AG04450 (cell line): ENCODE results near the gene ADAMTS4. TPM values are rescaled to one million over a fixed set of nuclear protein-coding genes. Genes with fewer than 3 reads are reported as not detected.

Experiments used
- CTCF ChIA-PET: fragments of 300-600, 350-600 bp; formaldehyde crosslinking; extraction: SDS; loops from one replicate; lab custom pipeline; 2022; ENCODE audit warnings: antibody characterized with exemption, inconsistent platforms; lab: Charles Lee
- POLR2A ChIA-PET: fragments of 350-600 bp; formaldehyde crosslinking; extraction: SDS; loops from one replicate; lab custom pipeline; 2021; ENCODE audit warnings: antibody characterized with exemption, inconsistent platforms; lab: Yijun Ruan, JAX
- DNase-seq: peaks from one replicate; pipeline ENCODE4 v3.0.0-alpha.2; 2011; ENCODE audit warnings: low read depth, low spot score
- H3K27ac ChIP-seq: one replicate; pipeline ENCODE4 v1.5.1; 2012; ENCODE audit warnings: low read depth, low read length, control low read depth
- H3K27me3 ChIP-seq: one replicate; pipeline ENCODE4 v1.6.0; 2012; ENCODE audit warnings: low read length; ENCODE audit not compliant: control insufficient read depth, insufficient read depth
- H3K4me3 ChIP-seq: 2 replicates; pipeline ENCODE4 v1.5.1; 2011; ENCODE audit warnings: mild to moderate bottlenecking, low read depth, low read length, control low read depth
- H3K9me3 ChIP-seq: 2 replicates; pipeline ENCODE4 v1.5.1; 2012; ENCODE audit warnings: low read length; ENCODE audit not compliant: control insufficient read depth, insufficient read depth
- polyA plus RNA-seq: library from polyadenylated mRNA; depleted of rRNA; stranded (reverse); fragments of >200 nt; gene quantifications from 2 replicates; pipeline ENCODE4 v1.2.3, GENCODE V29; 2011
- TF ChIP-seq, protein P1 (sequence below): IDR thresholded peaks from 2 replicates; pipeline ENCODE4 v1.5.1; 2011; ENCODE audit warnings: low read depth, low read length, control low read depth, inconsistent platforms

Gene ADAMTS4
- polyA plus RNA-seq, 1 experiment: 0.52 TPM

DNA sequence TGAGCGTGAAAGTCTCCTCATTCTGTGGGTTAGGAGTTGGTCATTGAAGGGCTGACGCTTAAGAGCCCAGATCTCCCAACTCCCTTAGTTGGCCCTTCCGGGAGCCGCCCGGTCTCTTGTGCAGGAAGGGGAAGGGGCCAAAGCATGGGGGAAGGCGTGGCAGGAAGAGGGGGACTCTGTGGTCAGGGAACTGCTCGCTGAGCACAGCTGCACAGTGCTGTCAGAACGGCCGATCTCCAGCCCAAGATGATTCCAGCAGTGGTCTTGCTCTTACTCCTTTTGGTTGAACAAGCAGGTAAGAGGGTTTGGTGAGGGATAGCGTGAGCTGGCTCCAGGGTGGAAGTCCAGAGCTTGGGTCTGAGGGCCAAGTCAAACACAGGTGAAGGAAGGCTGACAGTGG lies 16.2 kb upstream of the ADAMTS4 start, which contains the start of gene FCER1G:
Gene FCER1G, plus strand, starts transcription at position 220 of the 400 bp plus-strand sequence. Its CDS starts 27 bp downstream, at position 247.
- no peak for DNase-seq
- ChIA-PET CTCF (interaction anchor here (3.0 to 3.5 kb wide), 3 partner anchors 11 to 167 kb away, joined by 13 to 62 read pairs (median 14); partner anchors contain the start of gene TOMM40L), POLR2A (no interaction called here)
- Histone ChIP-seq H3K27me3 (no peaks in the 10 kb centered on the region), H3K9me3 (no peaks in the 10 kb centered on the region), H3K4me3 (no peak within 1 kb of the TSS), H3K27ac (no peak within 1 kb of the TSS)
- TF ChIP-seq, protein P1, sequence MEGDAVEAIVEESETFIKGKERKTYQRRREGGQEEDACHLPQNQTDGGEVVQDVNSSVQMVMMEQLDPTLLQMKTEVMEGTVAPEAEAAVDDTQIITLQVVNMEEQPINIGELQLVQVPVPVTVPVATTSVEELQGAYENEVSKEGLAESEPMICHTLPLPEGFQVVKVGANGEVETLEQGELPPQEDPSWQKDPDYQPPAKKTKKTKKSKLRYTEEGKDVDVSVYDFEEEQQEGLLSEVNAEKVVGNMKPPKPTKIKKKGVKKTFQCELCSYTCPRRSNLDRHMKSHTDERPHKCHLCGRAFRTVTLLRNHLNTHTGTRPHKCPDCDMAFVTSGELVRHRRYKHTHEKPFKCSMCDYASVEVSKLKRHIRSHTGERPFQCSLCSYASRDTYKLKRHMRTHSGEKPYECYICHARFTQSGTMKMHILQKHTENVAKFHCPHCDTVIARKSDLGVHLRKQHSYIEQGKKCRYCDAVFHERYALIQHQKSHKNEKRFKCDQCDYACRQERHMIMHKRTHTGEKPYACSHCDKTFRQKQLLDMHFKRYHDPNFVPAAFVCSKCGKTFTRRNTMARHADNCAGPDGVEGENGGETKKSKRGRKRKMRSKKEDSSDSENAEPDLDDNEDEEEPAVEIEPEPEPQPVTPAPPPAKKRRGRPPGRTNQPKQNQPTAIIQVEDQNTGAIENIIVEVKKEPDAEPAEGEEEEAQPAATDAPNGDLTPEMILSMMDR: no peak

DNA sequence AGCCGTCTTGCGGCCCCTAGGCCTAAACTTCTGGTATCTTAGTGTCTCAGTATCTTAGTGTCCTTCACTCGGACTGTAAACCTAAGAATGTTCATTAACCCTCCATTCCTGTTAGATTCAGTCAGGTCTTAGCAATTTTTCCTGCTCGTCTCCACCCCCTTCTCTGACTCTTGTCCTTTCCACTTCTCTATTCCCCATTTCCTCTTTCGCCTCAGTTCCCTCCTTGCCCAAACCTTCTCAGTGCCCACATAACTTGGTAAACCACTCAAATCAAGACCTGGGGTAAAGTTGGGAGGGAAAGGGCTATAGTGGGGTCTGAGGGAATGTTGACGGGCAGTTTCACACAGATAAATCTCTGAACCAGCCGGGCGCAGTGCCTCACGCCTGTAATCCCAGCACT lies 15.5 kb upstream of the ADAMTS4 start:
- ChIA-PET POLR2A (no interaction called here), CTCF (interaction anchor here (0.7 to 7.0 kb wide), 2 partner anchors 12 to 44 kb away, joined by 10 to 126 read pairs; partner anchors contain the start of genes APOA2 and TOMM40L)
- Histone ChIP-seq H3K27me3 (no peaks in the 10 kb centered on the region), H3K4me3 (no peak overlapping the region), H3K27ac (no peak overlapping the region), H3K9me3 (no peaks in the 10 kb centered on the region)
- no peak for DNase-seq
- TF ChIP-seq, protein P1: no peak

DNA sequence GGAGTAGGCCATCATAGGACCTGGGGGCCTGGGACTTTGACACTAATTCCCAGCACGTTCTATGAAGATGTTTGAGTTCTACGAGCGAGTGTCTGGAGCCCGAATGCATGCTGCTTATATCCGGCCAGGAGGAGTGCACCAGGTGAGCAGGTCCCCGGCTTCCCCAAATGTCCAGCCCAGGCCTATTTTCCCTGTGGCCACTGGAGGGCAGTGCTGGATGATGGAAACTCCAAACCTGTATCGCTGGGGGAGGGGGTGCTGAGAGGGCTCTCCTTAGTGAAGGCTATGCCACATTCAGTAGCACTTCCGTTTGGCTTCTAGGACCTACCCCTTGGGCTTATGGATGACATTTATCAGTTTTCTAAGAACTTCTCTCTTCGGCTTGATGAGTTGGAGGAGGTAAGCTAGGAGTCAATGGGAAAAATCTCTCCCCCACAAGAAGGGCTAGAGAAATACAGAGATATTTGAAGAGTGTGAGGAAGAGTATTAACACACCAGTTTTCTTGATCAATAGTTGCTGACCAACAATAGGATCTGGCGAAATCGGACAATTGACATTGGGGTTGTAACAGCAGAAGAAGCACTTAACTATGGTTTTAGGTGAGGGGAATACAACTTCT lies 11.0 kb upstream of the ADAMTS4 start:
- ChIA-PET POLR2A (no interaction called here), CTCF (interaction anchor here (0.6 to 7.0 kb wide), 15 partner anchors 8 to 175 kb away, joined by 3 to 126 read pairs (median 11); partner anchors contain the start of genes APOA2, NDUFS2, PPOX and TOMM40L)
- H3K27me3 ChIP-seq: no peaks in the 10 kb centered on the region
- no peak overlapping the region for H3K4me3 ChIP-seq
- H3K27ac ChIP-seq: no peak overlapping the region
- DNase-seq: no peak
- TF ChIP-seq, protein P1: peak; percentile 93
- no peaks in the 10 kb centered on the region for H3K9me3 ChIP-seq

DNA sequence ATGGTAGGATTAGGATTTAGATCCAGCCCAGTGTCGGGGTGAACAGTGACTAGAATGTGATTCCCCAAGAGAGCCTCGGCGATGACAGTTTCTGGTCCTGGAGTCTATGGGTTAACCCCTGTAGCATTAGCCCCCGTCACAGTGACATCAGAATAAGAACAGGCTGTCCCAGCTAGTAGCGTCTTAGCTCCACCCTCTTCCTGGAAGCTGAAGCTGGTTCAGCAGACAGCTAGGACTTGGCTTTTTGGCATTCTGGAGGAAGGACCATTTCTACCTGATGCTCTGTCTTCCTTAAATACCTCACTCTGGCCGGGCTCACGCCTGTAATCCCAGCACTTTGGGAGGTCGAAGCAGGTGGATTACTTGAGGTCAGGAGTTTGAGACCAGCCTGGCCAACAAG lies 8.3 kb upstream of the ADAMTS4 start:
- Histone ChIP-seq H3K4me3 (no peak overlapping the region), H3K27ac (peak overlapping the region; percentile 70), H3K27me3 (no peaks in the 10 kb centered on the region), H3K9me3 (no peaks in the 10 kb centered on the region)
- TF ChIP-seq, protein P1: no peak
- ChIA-PET CTCF (interaction anchor here (0.5 to 7.0 kb wide), 5 partner anchors 9 to 175 kb away, joined by 3 to 87 read pairs (median 4); partner anchors contain the start of gene TOMM40L), POLR2A (interaction anchor here (0.9 to 2.2 kb wide), 4 partner anchors 9 to 41 kb away, joined by 3 to 5 read pairs (median 4); partner anchors contain the start of genes PPOX and TOMM40L)
- no peak for DNase-seq
